Glomerular endothelial cell (primary cell): Measurements from ENCODE around the gene NBEAL2. TPM values are rescaled to one million over a fixed set of nuclear protein-coding genes. Genes with fewer than 3 reads are reported as not detected.
"Not testable (repeated sequence)": the region's sequence is repeated elsewhere in the genome, so short reads cannot be mapped to it uniquely, and the experiment has no call there.

Experiments used
- DNase-seq: peaks from one replicate; pipeline ENCODE4 v3.0.0-alpha.2; 2011; ENCODE audit warnings: low read depth, low spot score; ENCODE audit errors: extremely low read depth
- total RNA-seq: library from RNA; depleted of rRNA; stranded (reverse); fragments of >200 nt; gene quantifications from 2 replicates; pipeline ENCODE4 v1.2.3, GENCODE V29; 2015

Gene NBEAL2
- total RNA-seq, 1 donor from 2014 or later: 98.0 TPM

DNA sequence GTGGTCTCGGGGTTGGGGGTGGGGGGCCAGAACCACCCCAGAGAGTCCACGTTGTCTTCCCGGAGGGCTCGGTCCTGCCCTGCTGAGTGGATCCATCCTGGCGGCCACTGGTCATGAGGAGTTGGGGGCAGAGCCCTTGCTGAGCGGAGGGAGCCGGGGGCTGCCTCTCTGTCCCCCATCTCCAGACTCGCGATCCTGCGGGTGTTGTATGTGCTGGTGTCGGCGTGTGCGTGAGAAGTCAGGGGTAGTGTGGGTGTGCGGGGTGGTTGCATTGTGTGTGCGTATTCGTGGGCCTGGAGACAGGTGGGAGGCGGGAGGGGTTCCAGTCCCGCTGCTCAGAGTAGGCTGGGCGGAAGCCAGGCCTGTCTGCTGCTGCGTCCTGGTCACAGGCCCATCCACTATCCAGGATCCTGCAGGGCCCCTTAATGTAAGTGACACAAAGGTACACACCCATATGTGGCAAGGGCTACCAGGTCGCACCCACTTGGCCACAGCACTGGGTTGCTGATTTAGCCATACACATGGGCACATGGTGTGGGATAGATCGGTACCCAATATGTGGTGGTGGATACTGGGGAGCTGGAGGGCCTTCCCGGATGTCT lies 30.7 kb downstream of the NBEAL2 start:
- no peak for DNase-seq

GRCh38 chr3:47010910-47011309 lies 31.4 kb downstream of the NBEAL2 start:
- no peak for DNase-seq

- DNase-seq: no peak
Observed at GRCh38 chr3:47011371-47011770, 31.9 kb downstream of the NBEAL2 start.

DNA sequence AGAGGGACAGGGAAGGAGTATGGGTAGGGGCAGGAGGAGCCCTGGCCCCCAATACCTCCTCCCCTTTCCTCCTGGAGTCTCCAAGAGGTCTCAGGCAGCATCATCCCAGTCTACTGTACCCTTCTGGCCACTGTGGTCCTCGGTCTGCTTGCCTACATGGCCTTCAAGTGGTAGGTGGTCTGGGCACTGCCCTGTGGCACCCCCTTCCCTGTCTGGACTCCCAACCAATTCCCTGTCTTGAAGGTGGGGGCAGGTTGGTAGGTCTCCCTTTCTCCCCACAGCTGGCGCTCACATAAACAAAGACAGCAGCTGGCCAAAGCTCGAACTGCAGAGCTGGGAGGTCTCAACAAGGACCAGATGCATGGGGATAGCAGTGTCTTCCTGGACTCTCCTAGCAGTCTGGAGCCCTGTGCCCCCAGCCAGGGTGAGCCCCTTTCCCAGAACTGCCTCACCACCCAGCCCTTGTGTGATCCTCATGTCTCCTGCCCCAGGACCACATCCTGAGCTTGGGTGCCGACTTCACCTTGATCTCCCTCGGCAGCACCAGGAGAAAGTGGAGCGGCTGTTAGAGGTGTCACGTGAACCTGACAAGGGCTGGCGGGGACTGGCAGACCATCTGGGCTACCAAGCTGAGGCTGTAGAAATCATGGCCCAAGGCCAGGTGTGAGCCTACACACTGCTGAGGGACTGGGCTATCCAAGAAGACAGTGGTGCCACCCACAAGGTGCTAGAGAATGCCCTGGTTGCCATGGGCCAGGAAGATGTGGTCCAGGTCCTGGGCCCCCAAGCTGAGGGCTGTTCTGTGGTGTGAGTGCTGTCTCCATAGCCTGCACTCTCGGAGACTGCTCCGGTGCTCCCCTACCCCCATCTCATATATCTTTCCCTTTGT lies 33.1 kb downstream of the NBEAL2 start:
- no peak for DNase-seq

- DNase-seq: no peak
Observed at GRCh38 chr3:47013231-47013630, 33.8 kb downstream of the NBEAL2 start.

DNA sequence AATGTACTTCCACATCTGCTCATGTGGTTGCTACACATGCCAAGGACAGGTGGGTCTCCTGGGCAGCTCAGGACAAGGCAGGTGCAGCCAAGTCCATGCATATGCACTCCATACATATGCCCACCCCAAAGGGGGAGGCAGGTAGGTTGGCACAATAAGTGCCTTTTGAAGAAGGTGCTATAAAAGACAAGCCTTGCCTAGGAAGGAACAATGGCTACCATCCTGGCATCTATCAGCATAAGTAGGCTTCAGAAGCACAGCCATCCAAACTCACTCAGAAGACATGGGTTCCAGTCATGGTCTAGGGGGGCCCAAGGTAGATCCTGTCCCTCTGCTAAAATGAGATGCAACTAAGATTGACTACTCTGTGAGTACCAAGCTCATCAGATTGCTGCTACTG lies 34.6 kb downstream of the NBEAL2 start:
- DNase-seq: no peak

DNA sequence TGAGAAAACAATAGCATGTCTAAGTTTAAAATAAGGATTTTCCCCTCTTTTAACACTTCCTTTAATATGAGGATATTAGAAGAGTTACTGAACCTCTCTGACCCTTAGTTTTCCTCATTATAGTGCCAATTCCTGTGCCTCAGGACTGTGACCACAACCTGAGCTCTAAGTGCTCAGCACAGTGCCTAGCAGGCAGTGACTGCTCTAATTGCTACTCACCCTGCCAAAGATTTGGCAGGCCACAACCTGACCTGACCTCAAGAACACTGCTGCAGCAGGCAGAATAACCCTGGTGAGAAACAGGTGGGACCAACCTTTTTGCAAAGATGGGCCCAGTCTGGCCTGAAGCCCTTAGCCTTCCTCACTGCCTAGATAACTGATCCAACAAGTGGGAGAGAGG lies 35.7 kb downstream of the NBEAL2 start:
- DNase-seq: no peak

GRCh38 chr3:47016086-47016933 lies 36.8 kb downstream of the NBEAL2 start:
- DNase-seq: no peak

- DNase-seq: no peak
Observed at GRCh38 chr3:47016934-47017435, 37.5 kb downstream of the NBEAL2 start.

- DNase-seq: no peak
Observed at GRCh38 chr3:47017504-47018268, 38.2 kb downstream of the NBEAL2 start.

DNA sequence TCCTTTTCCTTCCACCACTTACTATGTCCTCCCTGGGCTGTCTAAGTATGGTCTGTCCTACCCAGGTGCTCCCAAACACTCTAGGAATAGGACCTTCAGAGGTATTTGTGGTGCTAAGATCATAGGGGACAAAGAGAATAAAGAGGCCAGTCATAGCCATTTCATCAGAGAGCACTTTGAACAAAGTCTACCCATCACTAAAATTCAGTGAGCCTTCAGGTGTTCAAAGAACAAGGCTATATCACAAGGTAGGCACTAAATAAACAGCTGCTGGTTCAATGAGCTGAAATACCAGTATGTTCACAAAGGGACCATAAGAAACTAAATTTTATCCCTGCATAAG lies 38.8 kb downstream of the NBEAL2 start:
- no peak for DNase-seq

GRCh38 chr3:47019201-47019600 lies 39.7 kb downstream of the NBEAL2 start:
- DNase-seq: no peak

DNA sequence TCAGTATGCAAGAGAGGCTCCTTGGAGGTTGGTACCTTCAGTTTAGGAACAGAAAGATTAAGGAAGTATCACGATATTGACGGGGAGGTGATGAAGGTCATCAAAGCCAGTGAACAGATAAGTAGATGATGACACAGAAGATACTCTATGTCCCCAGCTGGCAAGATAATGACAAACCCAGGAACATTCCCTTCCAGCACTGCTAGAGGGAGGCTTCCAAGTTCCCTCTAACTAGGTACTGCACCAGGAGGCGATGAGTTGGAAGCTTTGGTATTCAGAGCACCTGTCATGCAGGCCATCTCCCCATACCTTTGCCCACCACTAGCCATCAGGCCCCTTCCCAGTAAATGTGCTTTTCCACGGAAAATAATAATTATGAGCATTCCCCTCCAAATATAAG lies 40.8 kb downstream of the NBEAL2 start:
- DNase-seq: no peak

- DNase-seq: no peak
Observed at GRCh38 chr3:47022641-47023071, 43.2 kb downstream of the NBEAL2 start.

DNA sequence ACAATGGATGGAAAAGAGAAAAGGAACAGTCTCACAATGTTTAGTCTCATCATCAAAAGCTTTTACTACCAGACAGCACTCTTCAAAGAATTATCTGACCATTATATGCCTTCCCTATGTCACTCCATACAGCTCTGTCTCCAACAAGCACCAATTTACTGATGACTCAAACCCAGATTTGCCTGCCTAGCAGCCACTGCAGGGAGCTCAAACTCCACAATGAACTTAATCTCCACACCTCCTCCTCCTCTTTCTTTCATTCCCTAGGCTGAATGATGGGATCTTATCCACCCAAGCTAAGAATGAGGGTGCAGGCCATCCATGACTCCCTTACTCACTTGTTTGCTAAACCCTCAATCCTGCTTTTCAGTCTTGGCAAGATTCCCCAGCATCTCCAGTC lies 45.5 kb downstream of the NBEAL2 start:
- no peak for DNase-seq

DNA sequence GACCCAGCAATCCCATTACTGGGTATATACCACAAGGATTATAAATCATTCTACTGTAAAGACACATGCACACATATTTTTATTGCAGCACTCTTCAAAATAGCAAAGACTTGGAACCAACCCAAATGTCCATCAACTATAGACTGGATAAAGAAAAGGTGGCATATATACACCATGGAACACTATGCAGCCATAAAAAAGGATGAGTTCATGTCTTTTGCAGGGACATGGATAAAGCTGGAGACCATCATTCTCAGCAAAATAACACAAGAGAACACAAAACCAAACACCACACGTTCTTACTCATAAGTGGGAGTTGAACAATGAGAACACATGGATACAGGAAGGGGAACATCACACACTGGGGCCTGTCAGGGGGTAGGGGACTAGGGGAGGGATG lies 47.0 kb downstream of the NBEAL2 start:
- not testable (repeated sequence) for DNase-seq

GRCh38 chr3:47028146-47028545 lies 48.7 kb downstream of the NBEAL2 start:
- DNase-seq: no peak

- no peak for DNase-seq
Observed at GRCh38 chr3:47028667-47029066, 49.2 kb downstream of the NBEAL2 start.

GRCh38 chr3:47031041-47031440 lies 51.6 kb downstream of the NBEAL2 start:
- DNase-seq: not testable (repeated sequence)

GRCh38 chr3:47034868-47035489 lies 55.5 kb downstream of the NBEAL2 start:
- DNase-seq: no peak
